Right hindlimb (tissue), 1 donor: Measurements from ENCODE around the gene ZMIZ1.

Experiments
- DNase-seq: peaks from one replicate; pipeline ENCODE4 v3.0.0-alpha.2; 2018

Gene ZMIZ1

DNA sequence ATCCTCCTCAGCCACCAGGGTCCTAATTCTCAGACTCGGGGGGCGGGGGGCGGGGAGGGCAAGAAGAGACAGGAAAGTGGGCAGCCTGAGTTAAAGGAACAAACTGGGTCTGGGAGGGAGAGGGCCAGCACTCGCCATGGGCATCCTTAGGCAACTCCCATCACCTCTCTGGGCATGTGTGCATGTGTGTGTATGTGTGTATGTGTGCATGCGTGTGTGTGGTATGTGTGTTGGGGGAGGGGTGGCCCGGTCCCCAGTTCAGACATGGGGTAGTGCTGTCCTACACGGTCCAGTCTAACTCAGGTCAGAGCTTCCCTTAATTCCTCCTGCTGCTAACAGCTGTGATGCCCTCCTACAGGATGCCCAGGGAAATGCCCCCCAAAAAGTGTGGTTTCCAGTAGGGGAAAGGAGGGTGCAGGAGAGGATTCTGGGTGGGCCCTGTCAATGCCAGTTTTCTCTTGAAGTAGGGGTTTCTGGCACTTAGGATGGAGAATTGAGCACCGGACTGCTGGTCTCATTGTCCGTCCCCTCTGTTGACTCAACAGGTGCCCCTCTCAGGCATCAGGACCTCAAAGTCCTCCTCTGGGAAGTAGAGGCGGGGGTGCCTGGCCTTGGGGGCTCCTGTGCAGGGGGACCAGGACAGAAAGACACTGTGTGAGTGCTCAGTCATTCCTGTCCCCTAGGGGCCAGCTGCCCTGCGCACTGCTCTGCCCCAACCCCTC is 15.1 kb upstream of the ZMIZ1 start:
- peak; percentile 10 for DNase-seq

DNA sequence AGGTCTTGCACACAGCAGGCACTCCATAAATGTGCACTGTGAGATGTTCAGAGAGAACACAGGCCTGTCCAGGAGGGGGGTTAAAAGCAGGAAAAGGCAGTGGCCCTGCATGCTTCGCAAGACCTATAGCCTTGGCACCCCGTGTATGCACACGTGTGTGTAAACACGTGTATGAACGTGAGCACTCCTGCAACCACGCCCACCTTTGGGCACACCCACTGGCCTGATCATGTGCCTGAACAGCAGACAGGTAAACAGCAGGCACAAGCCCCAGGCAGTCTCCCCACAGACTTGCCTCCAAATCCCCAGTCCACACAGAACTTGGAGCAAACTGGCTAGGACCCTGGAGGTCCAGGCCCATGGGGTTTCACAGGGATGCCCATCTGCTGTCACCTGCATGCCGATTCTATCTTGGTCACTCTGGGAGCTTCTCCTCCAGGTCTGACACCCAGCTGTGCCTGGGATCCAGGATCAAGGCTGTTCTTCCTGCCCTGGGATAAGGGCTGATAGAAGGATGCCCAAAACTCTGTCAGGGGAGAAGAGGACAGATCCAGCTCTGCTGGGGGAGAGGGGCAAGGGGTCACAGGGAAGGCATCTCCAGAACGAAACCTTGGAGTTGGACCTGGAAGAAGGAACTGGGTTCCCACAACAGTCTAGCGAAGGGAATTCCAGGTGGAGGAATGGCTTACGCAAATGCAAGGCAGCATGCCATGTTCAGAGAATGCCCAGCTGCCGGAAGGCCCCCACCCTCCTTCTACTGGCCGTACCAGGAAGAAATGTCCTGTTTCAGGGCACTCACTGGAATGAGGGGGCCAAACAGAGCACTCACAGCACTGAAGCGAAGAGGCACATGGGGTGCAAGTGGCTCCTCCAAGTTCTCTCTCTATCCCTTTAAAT is 14.3 kb upstream of the ZMIZ1 start:
- DNase-seq = peak; percentile 14

DNA sequence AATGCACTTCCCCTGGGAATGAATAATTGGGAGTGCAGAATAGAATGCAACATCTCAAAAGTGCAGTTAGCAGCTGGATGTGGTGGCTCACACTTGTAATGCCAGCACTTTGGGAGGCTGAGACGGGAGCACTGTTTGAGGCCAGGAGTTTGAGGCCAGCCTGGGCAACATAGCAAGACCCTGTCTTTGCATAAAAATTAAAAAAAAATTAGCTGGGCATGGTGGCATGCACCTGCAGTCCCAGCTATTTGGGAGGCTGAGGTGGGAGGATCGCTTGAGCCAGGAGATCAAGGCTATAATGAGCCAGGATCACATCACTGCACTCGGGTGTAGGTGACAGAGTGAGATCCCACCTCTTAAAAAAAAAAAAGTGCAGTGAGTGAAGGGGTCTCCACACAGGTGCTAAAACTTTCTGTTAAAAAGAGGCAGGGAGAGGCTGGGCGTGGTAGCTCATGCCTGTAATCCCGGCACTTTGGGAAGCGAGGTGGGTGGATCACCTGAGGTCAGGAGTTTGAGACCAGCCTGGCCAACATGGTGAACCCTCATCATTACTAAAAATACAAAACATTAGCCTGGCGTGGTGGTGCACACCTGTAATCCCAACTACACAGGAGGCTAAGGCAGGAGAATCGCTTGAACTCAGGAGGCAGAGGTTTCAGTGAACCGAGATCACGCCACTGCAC is 13.5 kb upstream of the ZMIZ1 start:
- DNase-seq = peak; percentile 11

DNA sequence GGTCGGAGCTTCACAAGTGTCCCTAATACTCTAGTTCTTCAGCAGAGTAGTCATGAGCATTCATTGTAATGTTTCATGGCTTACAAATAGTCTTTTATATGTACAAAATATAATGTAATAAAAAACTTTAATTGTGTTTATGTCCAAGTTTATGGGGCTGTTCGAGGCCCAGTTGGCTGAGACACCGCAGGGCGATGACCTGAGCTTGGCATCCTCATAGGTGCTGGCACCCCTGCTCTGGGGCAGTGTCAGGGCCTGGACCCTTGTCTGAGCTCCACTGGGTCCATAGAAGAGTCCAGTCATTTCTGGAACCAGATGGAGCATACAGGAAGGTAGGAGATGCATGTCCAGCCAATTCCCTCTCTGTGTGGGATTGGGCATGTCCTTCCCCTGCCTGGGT is 12.9 kb upstream of the ZMIZ1 start:
- peak; percentile 4 for DNase-seq

DNA sequence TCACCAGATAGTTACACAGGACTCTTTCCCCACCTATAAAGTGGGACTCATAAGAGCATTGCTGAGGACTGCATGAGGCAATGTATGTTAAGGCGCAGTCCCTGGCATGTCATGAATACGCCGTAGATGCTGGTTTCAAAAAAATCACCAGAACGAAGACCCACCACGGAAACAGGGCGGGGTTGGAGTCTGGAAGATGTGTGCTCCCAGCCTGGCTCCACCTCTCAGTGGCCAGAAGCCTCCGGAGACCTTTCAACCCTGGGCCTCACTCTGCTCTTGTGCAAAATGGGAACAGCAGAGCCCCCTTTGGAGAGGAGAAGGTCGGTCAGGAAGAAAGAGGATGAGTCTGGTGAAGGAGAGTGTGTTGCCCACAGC is 12.4 kb upstream of the ZMIZ1 start:
- DNase-seq = peak; percentile 10

DNA sequence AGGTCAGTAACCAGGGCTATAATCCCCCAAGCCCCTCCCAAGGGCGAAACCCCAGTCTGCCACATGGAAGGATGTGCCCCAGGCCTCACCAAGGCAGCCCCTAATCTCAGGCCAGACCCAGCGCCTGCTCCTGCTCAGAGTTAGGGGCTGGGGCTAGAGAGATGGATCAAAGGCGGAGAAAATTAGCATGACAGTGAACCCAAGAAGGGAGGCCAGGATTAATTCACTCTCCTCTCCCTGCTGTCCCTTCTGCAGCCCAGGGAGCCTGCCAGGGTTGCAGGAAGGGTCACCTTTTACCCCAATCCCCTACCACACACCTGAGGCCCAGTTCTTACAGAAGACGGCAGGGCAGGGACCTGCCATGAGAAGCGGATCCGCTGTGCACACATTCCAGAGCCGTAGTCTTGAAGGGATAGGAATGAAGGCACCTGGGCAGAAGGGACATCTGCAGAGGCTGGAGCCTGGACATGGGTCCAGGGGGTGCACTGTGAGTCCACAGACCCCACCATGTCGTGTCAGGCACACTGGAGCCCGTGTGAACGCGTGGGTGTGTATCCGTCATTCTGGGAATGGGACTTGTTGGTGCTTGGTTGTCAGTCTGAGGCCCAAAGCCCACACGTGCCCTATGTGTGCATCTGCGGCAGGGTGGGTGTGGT is 11.9 kb upstream of the ZMIZ1 start:
- DNase-seq = peak; percentile 4

DNA sequence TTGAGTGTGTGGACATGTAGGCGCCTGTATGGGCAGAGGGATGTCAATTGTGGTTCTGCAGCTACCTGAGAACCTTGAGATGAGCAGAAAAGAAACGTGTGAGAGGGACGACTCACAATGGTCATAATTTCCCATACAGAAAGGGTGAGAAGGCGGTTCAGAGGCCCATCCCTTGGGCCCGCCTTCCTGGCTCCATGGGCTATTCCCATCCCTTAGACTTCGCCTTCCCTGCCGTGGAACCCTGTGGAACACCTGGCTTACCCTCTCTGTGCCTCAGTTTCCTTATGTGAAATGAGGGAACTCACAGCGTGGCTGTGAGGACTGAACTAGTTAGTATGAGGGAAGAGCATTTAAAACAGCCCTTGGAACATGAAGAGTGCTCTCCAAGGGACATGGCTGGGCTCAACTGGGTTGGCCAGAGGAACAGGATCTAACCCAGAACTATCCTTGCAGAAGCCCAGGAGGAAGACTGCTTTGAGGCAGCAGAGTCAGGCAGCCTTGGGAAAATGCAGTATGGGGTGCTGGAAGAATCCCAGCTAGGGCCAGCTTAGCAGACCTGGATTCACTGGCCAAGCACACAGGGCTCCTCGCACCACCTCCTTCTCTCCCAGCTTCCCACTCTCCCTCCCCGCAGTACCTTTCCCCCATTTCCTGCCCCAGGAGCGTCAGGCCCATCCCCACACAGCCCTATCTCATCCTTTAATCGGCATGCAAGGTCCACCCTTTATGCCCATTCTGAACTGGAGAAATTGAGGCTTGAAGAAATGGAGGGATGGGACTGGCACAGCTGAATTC is 11.1 kb upstream of the ZMIZ1 start:
- peak; percentile 10 for DNase-seq

DNA sequence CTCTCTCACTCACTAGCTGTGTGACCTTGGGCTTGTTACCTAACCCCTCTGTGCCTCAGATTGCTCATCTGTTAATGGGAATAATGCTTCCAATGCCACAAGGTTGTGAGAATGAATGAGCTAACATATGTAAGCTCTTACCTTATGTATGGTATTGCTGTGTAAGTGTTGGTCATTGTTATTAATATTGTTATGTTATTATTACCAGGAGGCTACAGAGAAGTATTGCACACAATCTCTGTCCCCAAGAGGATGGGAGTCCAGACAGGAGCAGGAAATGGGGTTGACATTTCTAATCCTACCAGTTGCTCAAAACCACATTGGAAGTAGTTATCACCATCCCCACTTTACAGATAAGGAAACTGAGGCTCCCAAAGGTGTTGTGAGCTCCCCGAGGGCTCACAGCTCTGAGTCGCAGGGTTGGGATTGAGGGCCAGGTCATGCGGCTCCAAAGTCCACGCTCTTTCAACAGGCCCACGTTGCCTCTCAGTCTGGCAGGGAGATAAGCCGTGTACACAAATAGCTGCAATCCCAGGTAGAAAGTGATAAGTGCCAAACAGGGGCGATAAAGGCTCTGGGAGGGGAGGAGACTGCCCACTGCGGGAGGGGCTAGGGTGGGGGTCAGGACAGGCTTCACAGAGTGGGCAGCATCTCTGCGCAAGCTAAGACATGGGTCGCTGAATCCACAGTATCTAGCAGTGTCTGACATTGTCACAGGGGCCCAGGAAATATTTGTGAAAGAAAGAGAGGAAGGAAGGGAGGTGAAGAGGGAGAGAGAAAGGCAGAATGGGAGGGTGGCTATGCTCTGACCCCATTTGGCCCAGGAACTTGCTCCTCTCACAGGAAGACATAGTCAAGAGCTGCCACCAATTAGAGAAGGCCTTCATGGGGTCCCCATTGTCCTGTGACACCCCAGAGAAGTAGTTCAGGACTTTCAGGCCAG is 9.6 kb upstream of the ZMIZ1 start:
- DNase-seq = no peak

DNA sequence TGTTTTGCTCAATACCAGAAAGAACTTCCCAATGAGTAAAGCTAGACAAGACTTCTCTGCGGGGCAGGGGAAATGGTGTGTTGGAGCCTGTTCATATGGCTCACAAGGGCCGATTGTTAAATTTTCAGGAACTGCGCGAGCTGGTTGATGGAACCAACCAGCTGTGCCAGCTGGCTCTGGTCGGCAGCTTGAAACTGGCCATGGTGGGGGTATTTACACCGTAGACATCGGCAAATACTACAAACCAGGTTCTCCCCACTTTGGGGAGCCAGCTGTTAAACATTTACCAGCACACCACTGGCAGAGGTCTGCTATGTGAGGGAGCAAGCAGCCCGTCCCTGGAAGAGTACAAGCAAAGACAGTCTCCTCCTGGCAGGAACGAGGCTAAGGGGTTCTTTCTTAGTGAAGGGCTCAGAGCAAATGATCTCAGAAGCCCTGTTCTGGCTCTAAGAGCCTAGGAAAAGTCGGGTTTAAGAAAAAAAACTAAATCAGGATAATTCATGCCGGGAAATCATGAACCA is 8.8 kb upstream of the ZMIZ1 start:
- DNase-seq = no peak

DNA sequence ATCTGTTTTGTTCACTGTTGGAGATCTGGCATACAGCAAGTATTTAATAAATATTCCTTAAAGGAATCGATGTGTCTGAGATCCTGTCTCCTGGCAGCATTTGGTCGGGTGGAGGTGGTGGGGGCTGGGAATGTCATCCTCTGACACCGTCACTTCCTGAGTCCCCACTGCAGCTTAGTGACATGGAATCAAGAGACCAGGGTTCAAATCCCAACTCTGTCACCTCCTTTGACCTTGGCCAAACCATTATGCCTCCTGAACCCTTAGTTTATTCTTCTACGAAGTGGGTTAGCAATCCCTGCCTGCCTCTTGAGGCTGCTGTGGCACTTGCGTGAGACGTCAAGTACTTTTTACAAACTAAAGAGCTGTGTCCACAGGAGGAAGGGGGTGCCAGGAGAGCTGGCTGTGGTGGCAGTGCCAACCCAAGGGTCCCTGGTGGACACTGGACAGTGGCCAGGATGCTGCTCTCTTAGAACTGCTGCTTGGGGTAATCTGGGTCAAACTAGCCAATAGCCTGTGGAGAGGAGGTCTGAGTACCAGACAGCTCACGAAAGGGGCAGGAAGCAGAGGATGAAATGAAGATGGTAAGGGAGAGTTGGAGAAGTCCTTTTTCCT is 8.0 kb upstream of the ZMIZ1 start:
- no peak for DNase-seq

DNA sequence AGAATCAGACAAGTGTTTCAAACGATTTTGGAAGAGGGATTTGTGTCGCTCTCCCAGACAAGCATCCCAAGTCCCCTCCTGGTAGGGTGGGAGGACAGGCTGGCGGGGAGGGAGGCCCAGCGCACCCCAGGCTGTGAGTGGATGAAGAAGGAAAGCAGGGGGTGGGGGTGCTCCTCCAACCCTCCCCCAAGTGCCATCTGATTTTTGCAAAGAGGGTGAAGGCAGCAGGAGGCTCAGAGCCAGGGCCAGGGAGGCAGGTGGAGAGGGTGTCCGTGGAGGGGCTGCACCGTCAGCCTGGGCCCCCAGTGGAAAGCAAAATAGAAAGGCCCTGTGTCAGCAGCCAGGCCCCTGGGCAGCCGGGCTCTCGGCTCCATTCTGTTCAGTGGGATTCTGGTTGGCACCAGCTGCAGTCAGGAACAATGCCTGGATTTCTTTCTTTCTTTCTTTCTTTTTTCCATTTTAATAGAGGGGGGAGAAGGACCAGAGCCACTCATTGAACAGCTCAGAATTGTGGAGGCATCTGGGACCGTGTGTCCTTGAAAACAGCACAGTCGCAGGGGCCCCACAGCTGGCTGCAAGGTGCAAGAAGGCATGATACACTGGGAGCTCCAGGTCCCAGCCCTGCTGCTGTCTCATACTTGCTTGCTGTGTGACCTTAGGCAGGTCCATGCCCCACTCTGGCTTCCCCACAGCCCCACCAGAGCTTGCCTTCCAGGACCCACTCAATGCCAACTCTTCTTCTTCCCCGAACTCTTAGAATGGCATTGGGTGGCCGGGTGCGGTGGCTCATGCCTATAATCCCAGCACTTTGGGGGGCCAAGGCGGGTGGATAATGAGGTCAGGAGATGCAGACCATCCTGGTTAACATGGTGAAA is 7.1 kb upstream of the ZMIZ1 start:
- no peak for DNase-seq

DNA sequence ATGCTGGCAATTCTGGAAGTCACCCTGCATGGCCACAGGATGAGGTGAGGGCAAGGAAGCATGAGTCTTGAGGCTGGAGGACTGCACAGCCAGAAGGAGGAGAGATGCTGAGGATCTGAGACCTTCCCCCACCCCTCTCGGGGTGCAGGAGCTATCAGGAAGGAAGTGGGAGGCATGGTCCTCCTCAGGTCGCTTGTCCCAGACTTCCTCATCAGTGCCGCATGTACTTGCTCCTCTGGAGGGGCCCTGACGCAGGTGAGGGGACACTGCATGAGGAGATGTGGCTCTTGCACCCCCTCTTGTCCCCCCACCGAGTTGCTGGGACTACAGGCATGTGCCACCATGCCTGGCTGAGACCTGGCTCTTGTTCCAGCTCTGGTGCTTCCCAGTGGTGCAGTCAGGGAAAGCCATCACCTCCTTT is 5.7 kb upstream of the ZMIZ1 start:
- DNase-seq = no peak

DNA sequence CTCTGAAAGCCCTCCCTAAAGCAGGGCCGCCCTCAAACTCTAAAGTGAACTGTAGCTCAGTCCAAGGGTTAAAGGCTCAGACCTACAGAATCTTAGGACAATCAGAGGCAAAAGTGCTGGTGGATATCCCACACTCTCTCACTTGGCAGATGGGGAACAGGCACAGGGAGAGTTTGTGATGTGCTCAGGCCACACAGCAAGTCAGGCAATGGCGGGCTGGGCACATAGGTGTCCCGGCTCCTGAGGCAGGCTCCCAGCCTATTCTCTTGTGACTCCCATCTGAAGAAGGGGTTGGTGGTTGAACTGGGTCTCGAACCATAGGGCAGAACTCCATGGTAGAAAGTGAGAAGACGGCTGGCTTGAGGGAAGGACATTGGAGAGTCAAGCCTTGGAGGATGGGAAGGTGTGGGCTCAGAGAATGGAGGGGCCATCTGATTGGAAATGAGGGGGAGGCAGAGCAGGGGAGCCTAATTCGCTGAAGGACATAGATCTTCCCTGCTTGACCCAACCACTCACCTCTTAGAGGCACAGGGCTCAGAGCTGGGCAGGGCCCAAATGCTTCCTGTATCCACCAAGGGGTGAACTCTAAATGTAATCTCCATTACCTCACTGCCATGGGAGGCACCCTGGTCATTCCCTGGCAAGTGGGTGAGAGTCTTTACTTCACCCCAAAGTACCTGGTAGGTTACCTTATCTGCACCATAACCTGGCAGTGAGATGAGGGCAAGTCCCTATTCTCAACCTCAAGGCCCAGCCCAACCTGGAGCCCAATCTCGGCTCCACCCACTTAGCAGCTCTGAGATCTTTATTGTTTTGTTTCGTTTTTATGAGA is 4.9 kb upstream of the ZMIZ1 start:
- DNase-seq = no peak

DNA sequence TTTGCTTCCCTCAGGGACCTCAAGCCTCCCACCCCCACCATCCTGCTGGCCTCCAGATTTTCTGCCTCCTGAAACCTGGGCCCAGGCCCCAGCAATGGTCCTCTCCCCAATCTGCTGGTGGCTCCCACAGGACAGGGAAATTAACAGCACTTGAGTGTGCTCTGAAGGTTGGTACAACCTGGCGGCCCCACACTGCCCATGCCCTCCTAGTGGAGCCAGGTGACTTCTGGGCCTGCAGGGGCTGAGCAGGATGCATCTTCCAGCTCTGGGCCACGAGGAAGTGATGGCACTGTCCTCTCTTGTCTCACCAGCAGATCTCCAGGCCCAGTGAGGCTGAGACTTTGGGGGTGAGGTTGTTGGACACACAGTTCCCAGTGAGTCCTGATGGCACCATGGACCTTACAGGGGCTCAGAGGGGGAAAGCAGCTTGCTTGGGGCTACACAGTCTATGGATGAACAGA is 3.6 kb upstream of the ZMIZ1 start:
- no peak for DNase-seq

DNA sequence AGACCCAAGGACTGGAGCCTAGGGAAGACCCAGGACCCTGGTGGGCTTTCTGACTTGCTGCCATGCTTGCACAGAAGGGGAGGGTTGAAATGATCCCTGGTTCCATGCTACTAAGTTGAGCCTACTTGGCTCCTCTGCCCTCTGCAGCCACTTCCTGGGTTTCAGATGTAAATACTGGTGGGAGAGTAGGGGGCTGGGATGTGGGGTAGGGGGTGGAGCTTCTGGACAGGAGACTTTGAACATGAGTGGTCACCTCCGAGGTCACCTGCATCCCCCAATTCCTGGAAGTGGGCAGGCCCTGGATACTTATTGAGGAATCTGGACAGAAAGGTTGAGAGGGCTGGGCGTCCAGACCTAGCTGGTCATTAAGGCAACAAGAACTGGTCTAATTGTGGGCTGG is 2.9 kb upstream of the ZMIZ1 start:
- no peak for DNase-seq

DNA sequence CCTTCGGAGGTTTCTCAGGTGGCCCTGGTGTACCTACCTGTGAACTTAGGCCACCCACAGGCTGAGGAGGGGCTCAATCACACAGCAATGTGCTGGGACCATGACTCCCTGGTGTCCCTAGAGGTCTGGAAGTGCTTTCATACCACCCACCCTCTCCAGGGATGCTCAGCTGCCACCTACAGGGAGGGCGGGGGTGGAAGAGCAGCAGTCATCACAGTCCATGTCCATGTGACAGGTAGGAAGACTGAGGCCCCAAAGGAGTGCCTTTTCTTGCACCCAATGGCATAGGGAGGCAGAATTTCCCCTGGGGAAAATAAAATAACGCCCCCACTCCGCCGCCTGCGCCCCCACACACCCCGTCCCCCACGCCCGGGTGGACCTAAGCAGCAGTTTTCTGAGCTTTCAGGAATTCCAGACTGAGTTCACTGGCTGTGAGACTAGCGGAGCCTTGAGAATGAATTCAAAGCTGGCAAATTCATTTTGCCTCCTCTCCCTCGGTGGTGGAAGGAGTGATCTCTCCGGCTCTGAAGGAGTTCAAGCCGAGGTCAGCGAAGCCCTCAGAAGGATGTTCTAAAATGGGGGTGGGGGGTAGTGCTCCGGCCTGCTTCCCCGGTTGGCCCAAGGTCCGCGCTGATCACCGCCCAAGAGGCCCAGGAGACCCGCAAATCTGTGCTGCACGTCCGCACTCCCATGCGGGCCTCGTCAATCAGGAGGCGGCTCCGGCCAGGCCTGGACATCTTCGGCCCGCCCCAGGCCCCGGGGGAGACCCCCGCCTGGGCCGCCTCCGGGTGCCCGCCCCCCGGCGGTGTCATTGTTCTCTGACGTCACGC is 2.1 kb upstream of the ZMIZ1 start:
- DNase-seq = no peak
